Daoy (cell line): ENCODE measurements around the gene PRKCB. TPM values are rescaled to one million over a fixed set of nuclear protein-coding genes. Genes with fewer than 3 reads are reported as not detected.

Source experiments
- DNase-seq: peaks from one replicate; pipeline ENCODE4 v3.0.0-alpha.2; 2015; ENCODE audit warnings: low read depth
- total RNA-seq: library from RNA; depleted of rRNA; stranded (reverse); fragments of >200 nt; shearing (Covaris generic); gene quantifications from 2 replicates; pipeline ENCODE4 v1.2.3, GENCODE V29; 2014

The PRKCB gene
- total RNA-seq, 1 experiment from 2014 or later: 2.2 TPM

GRCh38 chr16:23836404-23837311, 875 bp downstream of the PRKCB start:
- DNase-seq: no peak

GRCh38 chr16:23837553-23838308, 1.9 kb downstream of the PRKCB start:
- no peak for DNase-seq

GRCh38 chr16:23838485-23839142, 2.8 kb downstream of the PRKCB start:
- DNase-seq: no peak

GRCh38 chr16:23840310-23840709, 4.5 kb downstream of the PRKCB start:
- DNase-seq: no peak

- no peak for DNase-seq
Observed at GRCh38 chr16:23842137-23842600, 6.4 kb downstream of the PRKCB start.

GRCh38 chr16:23843143-23843542, 7.4 kb downstream of the PRKCB start:
- no peak for DNase-seq

GRCh38 chr16:23847251-23847650, 11.5 kb downstream of the PRKCB start:
- DNase-seq: no peak

GRCh38 chr16:23847948-23848347, 12.2 kb downstream of the PRKCB start:
- DNase-seq: no peak

GRCh38 chr16:23848958-23849357, 13.2 kb downstream of the PRKCB start:
- DNase-seq: no peak

- DNase-seq: no peak
Observed at GRCh38 chr16:23852794-23853562, 17.2 kb downstream of the PRKCB start.

GRCh38 chr16:23855010-23855409, 19.2 kb downstream of the PRKCB start:
- no peak for DNase-seq

GRCh38 chr16:23856251-23856709, 20.5 kb downstream of the PRKCB start:
- DNase-seq: no peak

- DNase-seq: no peak
Observed at GRCh38 chr16:23857256-23857880, 21.6 kb downstream of the PRKCB start.

- DNase-seq: no peak
Observed at GRCh38 chr16:23857881-23858269, 22.1 kb downstream of the PRKCB start.

GRCh38 chr16:23858542-23858941, 22.8 kb downstream of the PRKCB start:
- peak; percentile 35 for DNase-seq

- no peak for DNase-seq
Observed at GRCh38 chr16:23859713-23860269, 24.0 kb downstream of the PRKCB start.

- no peak for DNase-seq
Observed at GRCh38 chr16:23861874-23862273, 26.1 kb downstream of the PRKCB start.

- DNase-seq: no peak
Observed at GRCh38 chr16:23862556-23862955, 26.8 kb downstream of the PRKCB start.

GRCh38 chr16:23863511-23864422, 28.0 kb downstream of the PRKCB start:
- peak; percentile 17 for DNase-seq
